Measurements from ENCODE around the gene RSL24D1. TPM values are rescaled to one million over a fixed set of nuclear protein-coding genes. Genes with fewer than 3 reads are reported as not detected.

RSL24D1 gene
- total RNA-seq, 1 donor from 2014 or later = 51.1 TPM

DNA sequence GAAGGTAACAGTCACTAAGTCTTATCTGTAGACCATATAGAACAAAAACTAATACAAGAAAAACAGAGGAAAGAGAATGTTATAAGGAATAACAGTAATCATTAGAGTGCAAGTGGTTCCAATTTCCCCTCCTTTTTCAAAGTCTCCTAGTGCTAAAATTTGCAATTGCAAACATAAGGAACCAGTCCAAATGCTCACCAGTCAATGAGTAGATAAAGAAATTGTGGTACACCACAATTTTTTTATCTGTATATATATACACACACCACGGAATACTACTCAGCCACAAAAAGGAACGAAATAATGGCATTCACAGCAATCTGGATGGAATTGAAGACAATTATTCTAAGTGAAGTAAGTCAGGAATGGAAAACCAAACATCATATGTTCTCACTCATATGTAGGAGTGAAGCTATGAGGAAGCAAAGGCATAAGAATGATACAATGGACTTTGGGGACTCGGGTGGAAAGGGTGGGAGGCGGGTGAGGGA is 38.9 kb upstream of the RSL24D1 start:
- H3K4me3 ChIP-seq = no peak overlapping the region
- intact Hi-C loops (cut with DNase I) = no loop called here
- H3K9me3 ChIP-seq = no peaks in the 10 kb centered on the region
- H3K4me1 ChIP-seq = peaks cover 4% of the 10 kb centered on the region
- no peak for DNase-seq (ENCODE audit: extremely low spot score in 2 of 2)
- no peaks in the 10 kb centered on the region for H3K27me3 ChIP-seq
- peaks cover 0 to 5% of the 10 kb centered on the region in 2 donors for H3K36me3 ChIP-seq
- TF ChIP-seq POLR2AphosphoS5 (IDR thresholded peaks at IDR 0.05; ENCODE audit: insufficient read depth in 1 of 2, low read depth in 1 of 2) = no peak
- TF ChIP-seq, protein P1, sequence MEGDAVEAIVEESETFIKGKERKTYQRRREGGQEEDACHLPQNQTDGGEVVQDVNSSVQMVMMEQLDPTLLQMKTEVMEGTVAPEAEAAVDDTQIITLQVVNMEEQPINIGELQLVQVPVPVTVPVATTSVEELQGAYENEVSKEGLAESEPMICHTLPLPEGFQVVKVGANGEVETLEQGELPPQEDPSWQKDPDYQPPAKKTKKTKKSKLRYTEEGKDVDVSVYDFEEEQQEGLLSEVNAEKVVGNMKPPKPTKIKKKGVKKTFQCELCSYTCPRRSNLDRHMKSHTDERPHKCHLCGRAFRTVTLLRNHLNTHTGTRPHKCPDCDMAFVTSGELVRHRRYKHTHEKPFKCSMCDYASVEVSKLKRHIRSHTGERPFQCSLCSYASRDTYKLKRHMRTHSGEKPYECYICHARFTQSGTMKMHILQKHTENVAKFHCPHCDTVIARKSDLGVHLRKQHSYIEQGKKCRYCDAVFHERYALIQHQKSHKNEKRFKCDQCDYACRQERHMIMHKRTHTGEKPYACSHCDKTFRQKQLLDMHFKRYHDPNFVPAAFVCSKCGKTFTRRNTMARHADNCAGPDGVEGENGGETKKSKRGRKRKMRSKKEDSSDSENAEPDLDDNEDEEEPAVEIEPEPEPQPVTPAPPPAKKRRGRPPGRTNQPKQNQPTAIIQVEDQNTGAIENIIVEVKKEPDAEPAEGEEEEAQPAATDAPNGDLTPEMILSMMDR (IDR thresholded peaks at IDR 0.05) = no peak
- TF ChIP-seq POLR2A (IDR thresholded peaks at IDR 0.05) = no peak
- no peak overlapping the region for H3K27ac ChIP-seq

DNA sequence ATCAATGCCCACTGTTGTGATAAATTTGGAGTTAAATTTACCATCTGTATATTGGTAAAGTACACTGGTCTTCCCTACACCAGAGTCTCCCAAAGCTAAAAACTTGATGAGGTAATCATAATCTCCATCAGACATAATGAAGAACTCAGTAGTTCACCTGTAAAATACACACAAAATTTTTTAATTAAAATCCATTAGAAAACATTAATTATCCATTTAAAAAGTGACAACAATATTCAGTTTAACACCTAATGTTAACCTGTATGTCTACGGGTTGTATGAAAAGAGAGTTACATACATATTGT is 38.0 kb upstream of the RSL24D1 start:
- no peak overlapping the region for H3K4me3 ChIP-seq
- peaks cover 4% of the 10 kb centered on the region for H3K4me1 ChIP-seq
- TF ChIP-seq POLR2AphosphoS5 (IDR thresholded peaks at IDR 0.05; ENCODE audit: insufficient read depth in 1 of 2, low read depth in 1 of 2) (no peak), POLR2A (IDR thresholded peaks at IDR 0.05) (no peak)
- TF ChIP-seq, protein P1 (IDR thresholded peaks at IDR 0.05) = no peak
- no peaks in the 10 kb centered on the region for H3K9me3 ChIP-seq
- no peak for DNase-seq (ENCODE audit: extremely low spot score in 2 of 2)
- peaks cover 0 to 5% of the 10 kb centered on the region in 2 donors for H3K36me3 ChIP-seq
- intact Hi-C loops (cut with DNase I) = no loop called here
- H3K27me3 ChIP-seq = no peaks in the 10 kb centered on the region
- no peak overlapping the region for H3K27ac ChIP-seq

DNA sequence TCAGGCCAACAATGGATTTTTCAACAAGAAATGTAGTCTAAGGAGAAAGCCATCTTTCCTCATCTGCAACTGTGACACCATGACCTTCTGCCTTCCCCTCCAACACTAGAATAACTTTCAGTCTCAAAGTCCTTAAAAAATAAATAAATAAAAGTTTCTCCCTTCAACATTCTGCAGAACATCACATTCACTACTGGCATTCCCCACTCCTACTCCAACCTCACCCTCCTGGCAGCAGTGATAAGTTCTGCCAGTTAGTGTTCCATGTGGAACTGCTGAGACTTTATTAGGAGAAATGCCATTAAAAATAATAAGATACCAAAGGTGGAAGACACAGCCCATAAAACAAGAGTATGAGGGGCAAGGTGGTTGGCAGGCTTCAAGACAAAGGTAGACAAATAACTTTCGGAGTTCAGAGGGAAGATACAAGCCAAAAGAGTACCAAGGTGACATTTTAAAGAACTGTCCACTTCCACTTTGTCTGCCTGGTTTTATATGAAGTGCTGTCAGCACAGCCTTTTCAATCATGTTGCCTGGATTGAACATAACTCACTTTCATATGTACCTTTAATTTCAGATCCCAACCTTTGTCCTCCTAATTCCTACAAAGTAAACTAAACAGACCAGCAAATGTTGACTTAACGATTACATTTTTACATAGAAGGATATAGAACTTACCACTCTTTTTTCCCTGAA is 37.5 kb upstream of the RSL24D1 start:
- Histone ChIP-seq H3K4me3 (no peak overlapping the region), H3K9me3 (no peaks in the 10 kb centered on the region), H3K36me3 (peaks cover 0 to 5% of the 10 kb centered on the region in 2 donors), H3K27me3 (no peaks in the 10 kb centered on the region), H3K4me1 (peaks cover under 1% of the 10 kb centered on the region), H3K27ac (no peak overlapping the region)
- TF ChIP-seq, protein P1 (IDR thresholded peaks at IDR 0.05) = no peak
- TF ChIP-seq POLR2AphosphoS5 (IDR thresholded peaks at IDR 0.05; ENCODE audit: insufficient read depth in 1 of 2, low read depth in 1 of 2) = no peak
- no peak for TF ChIP-seq POLR2A (IDR thresholded peaks at IDR 0.05)
- DNase-seq (ENCODE audit: extremely low spot score in 2 of 2) = no peak
- intact Hi-C loops (cut with DNase I) = no loop called here

DNA sequence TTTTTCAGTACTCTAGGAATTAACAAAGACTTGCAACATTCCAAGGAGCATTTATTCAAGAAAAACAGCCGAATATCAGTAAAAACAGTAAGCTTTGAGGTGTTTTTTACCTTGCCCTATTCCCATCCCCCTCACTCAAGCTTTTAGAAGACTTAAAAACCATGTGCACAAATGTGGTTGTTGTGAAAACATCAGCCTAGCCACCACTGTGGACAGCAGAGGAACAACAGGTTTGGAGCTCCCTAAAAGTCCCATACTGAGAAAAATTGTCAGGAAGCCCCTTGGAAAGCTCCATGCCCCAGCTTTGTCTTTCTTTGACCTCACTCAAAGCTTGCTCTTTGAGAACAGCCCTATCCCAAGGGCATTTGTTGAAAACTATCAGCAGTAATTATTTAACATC is 34.7 kb upstream of the RSL24D1 start:
- DNase-seq (ENCODE audit: extremely low spot score in 2 of 2) = no peak
- H3K27me3 ChIP-seq = no peaks in the 10 kb centered on the region
- H3K27ac ChIP-seq = no peak overlapping the region
- intact Hi-C loops (cut with DNase I) = no loop called here
- no peaks in the 10 kb centered on the region for H3K4me1 ChIP-seq
- H3K9me3 ChIP-seq = no peaks in the 10 kb centered on the region
- H3K4me3 ChIP-seq = no peak overlapping the region
- H3K36me3 ChIP-seq = peaks cover 0 to 5% of the 10 kb centered on the region in 2 donors
- TF ChIP-seq, protein P1 (IDR thresholded peaks at IDR 0.05) = no peak
- TF ChIP-seq POLR2AphosphoS5 (IDR thresholded peaks at IDR 0.05; ENCODE audit: insufficient read depth in 1 of 2, low read depth in 1 of 2) (no peak), POLR2A (IDR thresholded peaks at IDR 0.05) (no peak)

DNA sequence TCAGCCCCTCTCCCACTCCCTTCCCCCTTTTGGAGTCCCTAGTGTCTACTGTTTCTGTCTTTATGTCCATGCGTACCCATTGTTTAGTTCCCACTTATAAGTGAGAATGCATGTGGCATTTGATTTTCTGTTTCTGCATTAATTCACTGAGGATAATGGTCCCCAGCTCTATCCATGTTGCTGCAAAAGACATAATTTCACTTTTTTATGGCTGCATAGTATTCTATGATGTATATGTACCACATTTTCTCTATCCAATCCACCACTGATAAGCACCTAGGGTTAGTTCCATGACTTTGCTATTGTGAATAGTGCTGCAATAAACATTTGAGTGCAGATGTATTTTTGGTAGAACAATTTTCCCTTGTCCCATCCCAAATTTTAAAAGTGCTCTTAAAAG is 34.2 kb upstream of the RSL24D1 start:
- Histone ChIP-seq H3K4me3 (no peak overlapping the region), H3K36me3 (peaks cover 0 to 5% of the 10 kb centered on the region in 2 donors), H3K27me3 (no peaks in the 10 kb centered on the region), H3K27ac (no peak overlapping the region), H3K9me3 (no peaks in the 10 kb centered on the region), H3K4me1 (no peaks in the 10 kb centered on the region)
- intact Hi-C loops (cut with DNase I) = no loop called here
- DNase-seq (ENCODE audit: extremely low spot score in 2 of 2) = no peak
- TF ChIP-seq POLR2A (IDR thresholded peaks at IDR 0.05) = no peak
- no peak for TF ChIP-seq POLR2AphosphoS5 (IDR thresholded peaks at IDR 0.05; ENCODE audit: insufficient read depth in 1 of 2, low read depth in 1 of 2)
- TF ChIP-seq, protein P1 (IDR thresholded peaks at IDR 0.05) = no peak

Data from vagina (tissue), 2 donors.